Neutrophil (primary cell): Measurements from ENCODE around the gene IRX4.

Experiments used
- H3K27ac ChIP-seq: fragments of 200-600 bp; sonication (generic); 2 replicates; pipeline ENCODE4 v1.5.1; 2016; ENCODE audit warnings: mild to moderate bottlenecking, moderate library complexity
- H3K27me3 ChIP-seq: fragments of 200-600 bp; sonication (generic); 2 replicates; pipeline ENCODE4 v1.6.0; 2016; ENCODE audit warnings: mild to moderate bottlenecking
- H3K36me3 ChIP-seq: fragments of 200-600 bp; sonication (generic); 2 replicates; pipeline ENCODE4 v1.5.1; 2017
- H3K4me1 ChIP-seq, 2 experiments: fragments of 200-600 bp in 1 of 2; sonication (generic) in 1 of 2; 1 replicate in 1 of 2; 2 replicates in 1 of 2; pipeline versions ENCODE4 v1.5.1 to v1.6.1; 2013 to 2016; ENCODE audit warnings: low read depth in 1 of 2, low read length in 1 of 2, mild to moderate bottlenecking in 1 of 2, moderate library complexity in 1 of 2; ENCODE audit not compliant: control insufficient read depth in 1 of 2, insufficient read depth in 1 of 2
- H3K4me3 ChIP-seq, 2 experiments: fragments of 200-600 bp in 1 of 2; sonication (generic) in 1 of 2; 1 replicate in 1 of 2; 2 replicates in 1 of 2; pipeline ENCODE4 v1.5.1; 2013 to 2016; ENCODE audit warnings: low read depth in 1 of 2, low read length in 1 of 2, mild to moderate bottlenecking in 1 of 2, moderate library complexity in 1 of 2
- H3K9me3 ChIP-seq: fragments of 200-600 bp; sonication (generic); 2 replicates; pipeline ENCODE4 v1.5.1; 2016
- TF ChIP-seq, protein P1 (sequence below): fragments of 200-600 bp; sonication (generic); IDR thresholded peaks from 2 replicates; pipeline ENCODE4 v1.5.1; 2016; ENCODE audit warnings: antibody characterized with exemption

The IRX4 gene

DNA sequence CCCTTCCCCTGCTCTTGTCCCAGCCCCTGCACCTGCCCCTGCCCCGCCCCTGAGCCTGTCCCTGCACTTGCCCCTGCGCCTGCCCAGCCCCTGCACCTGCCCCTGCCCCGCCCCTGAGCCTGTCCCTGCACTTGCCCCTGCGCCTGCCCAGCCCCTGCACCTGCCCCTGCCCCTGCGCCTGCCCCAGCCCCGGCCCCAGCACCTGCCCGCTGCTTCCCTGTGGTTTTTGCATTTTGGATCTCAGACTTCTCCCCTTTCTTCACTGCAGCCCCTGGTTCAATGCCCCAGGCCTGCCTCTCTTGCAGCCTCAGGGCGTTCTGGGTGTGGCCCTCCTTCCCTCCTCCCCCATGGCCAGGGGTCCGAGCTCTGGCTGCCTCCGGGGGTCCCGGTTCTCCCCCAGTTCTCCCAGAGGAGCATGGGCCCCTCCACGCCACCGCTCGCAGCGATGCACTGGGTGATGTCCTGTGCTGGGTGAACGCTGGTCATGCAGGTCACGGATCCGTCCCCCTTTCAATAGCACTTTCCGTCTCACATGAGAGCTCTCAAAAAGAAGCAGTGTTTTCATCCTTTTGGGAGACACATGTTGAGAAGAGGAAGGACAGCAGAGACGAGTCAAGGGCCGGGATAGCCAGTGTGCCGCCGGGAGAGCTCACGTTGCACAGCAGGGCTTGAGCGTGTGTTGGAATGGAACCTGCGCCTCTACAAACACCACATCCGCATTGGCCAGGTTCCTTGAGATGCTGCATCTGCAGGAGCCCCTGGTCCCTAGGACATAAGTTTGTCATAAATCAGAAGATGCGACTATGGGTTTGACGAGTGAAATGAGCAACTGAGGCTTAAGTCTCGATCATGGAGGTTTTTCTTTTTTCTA, 44.0 kb upstream of the IRX4 start:
- Histone ChIP-seq H3K4me3 (no peak overlapping the region), H3K9me3 (no peaks in the 10 kb centered on the region), H3K4me1 (no peaks in the 10 kb centered on the region), H3K27ac (no peak overlapping the region), H3K27me3 (peaks cover 51% of the 10 kb centered on the region), H3K36me3 (no peaks in the 10 kb centered on the region)
- TF ChIP-seq, protein P1, sequence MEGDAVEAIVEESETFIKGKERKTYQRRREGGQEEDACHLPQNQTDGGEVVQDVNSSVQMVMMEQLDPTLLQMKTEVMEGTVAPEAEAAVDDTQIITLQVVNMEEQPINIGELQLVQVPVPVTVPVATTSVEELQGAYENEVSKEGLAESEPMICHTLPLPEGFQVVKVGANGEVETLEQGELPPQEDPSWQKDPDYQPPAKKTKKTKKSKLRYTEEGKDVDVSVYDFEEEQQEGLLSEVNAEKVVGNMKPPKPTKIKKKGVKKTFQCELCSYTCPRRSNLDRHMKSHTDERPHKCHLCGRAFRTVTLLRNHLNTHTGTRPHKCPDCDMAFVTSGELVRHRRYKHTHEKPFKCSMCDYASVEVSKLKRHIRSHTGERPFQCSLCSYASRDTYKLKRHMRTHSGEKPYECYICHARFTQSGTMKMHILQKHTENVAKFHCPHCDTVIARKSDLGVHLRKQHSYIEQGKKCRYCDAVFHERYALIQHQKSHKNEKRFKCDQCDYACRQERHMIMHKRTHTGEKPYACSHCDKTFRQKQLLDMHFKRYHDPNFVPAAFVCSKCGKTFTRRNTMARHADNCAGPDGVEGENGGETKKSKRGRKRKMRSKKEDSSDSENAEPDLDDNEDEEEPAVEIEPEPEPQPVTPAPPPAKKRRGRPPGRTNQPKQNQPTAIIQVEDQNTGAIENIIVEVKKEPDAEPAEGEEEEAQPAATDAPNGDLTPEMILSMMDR = no peak

DNA sequence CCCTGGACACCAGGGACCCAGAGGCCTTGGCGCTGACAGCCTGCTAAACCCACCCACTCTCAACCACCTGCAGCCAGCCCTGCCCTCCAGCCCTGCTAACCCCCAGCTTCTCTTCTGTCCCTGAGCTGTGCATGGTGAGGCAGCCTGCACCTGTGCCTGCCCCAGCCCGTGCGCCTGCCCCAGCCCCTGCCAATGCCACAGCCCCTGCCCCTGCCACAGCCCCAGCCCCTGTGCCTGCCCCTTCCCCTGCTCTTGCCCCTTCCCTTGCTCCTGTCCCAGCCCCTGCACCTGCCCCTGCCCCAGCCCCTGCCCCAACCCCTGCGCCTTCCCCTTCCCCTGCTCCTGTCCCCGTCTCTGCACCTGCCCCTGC, 43.3 kb upstream of the IRX4 start:
- Histone ChIP-seq H3K36me3 (no peaks in the 10 kb centered on the region), H3K4me1 (no peaks in the 10 kb centered on the region), H3K4me3 (no peak overlapping the region), H3K27ac (no peak overlapping the region), H3K27me3 (peaks cover 44% of the 10 kb centered on the region), H3K9me3 (no peaks in the 10 kb centered on the region)
- TF ChIP-seq, protein P1 = no peak

GRCh38 chr5:1925111-1926070, 42.7 kb upstream of the IRX4 start:
- Histone ChIP-seq H3K27me3 (peaks cover 37% of the 10 kb centered on the region), H3K36me3 (no peaks in the 10 kb centered on the region), H3K4me1 (no peaks in the 10 kb centered on the region), H3K27ac (no peak overlapping the region), H3K9me3 (no peaks in the 10 kb centered on the region), H3K4me3 (no peak overlapping the region)
- TF ChIP-seq, protein P1 = no peak

DNA sequence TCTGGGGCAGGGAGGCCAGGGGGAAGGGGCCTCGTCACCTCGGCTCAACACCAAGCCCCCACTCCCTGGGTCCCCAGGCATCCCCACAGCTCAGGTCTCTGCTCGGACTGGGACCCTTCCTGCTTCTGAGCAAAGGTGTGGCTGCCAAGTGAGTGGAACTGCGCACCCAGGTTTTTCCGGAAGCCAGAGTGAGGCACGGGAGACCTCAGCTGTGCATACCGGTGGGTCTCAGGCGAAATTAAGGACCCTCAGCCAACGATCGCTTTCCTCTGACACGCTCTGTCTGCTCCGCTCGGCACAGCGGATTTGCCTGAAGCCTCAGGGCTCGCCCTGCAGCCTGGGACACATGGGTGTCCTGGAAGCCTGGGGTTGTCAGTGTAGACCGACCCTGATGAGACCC, 41.0 kb upstream of the IRX4 start:
- Histone ChIP-seq H3K27ac (no peak overlapping the region), H3K4me1 (no peaks in the 10 kb centered on the region), H3K9me3 (no peaks in the 10 kb centered on the region), H3K36me3 (no peaks in the 10 kb centered on the region), H3K27me3 (peaks cover 23% of the 10 kb centered on the region), H3K4me3 (no peak overlapping the region)
- TF ChIP-seq, protein P1 = no peak

DNA sequence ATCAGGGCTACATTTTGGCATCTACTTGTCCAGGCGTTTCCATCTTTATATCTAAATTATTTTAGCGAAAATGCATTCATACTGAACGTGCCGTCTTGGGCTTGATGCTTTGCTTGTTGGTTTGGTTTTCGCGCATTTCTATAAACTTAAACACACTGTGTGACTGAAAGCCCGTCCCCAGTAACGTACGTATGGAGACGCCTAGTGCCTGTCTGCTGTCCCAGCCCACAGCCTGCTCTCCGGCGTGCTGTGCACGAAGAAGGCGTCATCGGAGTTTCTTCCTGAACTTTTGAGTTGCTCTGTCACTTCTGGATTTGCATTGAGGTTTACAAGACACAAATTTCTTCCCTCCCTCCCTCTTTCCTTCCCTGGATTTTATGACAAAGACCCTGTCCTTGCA, 40.6 kb upstream of the IRX4 start:
- no peaks in the 10 kb centered on the region for H3K9me3 ChIP-seq
- H3K36me3 ChIP-seq = no peaks in the 10 kb centered on the region
- H3K4me1 ChIP-seq = no peaks in the 10 kb centered on the region
- TF ChIP-seq, protein P1 = no peak
- no peak overlapping the region for H3K4me3 ChIP-seq
- no peak overlapping the region for H3K27ac ChIP-seq
- H3K27me3 ChIP-seq = peaks cover 18% of the 10 kb centered on the region
